ENCODE measurements around the gene ZFYVE19.

- no peak for TF ChIP-seq CTCF (IDR thresholded peaks at IDR 0.05)
- TF ChIP-seq POLR2A (IDR thresholded peaks at IDR 0.05): no peak
Measured at GRCh38 chr15:40769274-40770146, 37.4 kb upstream of the ZFYVE19 start, which contains the start of gene C15orf62.
